Activated naive CD4-positive, alpha-beta T cell treated with anti-CD3 and anti-CD28 coated beads for 36 hours (primary cell): ENCODE results near the gene GPR153. TPM values are rescaled to one million over a fixed set of nuclear protein-coding genes. Genes with fewer than 3 reads are reported as not detected.

ENCODE experiments used
- CTCF ChIA-PET: fragments of 350-600 bp; sonication (Branson Sonifier 250); formaldehyde crosslinking; loops from one replicate; lab custom pipeline; 2021; ENCODE audit warnings: antibody characterized with exemption; lab: Charles Lee
- DNase-seq: peaks from one replicate; pipeline ENCODE4 v3.0.0-alpha.2; 2020
- H3K27ac Mint-ChIP-seq: one replicate; pipeline ENCODE4 v1.8.0; 2021; ENCODE audit warnings: mild to moderate bottlenecking, mixed read lengths
- H3K27me3 Mint-ChIP-seq: one replicate; pipeline ENCODE4 v1.8.0; 2021; ENCODE audit warnings: low read depth, mixed read lengths
- H3K36me3 Mint-ChIP-seq: one replicate; pipeline ENCODE4 v1.8.0; 2021; ENCODE audit warnings: low read depth, mixed read lengths
- H3K4me1 Mint-ChIP-seq: one replicate; pipeline ENCODE4 v1.8.0; 2021; ENCODE audit warnings: low read depth, mixed read lengths
- H3K4me3 Mint-ChIP-seq: one replicate; pipeline ENCODE4 v1.8.0; 2021; ENCODE audit warnings: mild to moderate bottlenecking, moderate library complexity, mixed read lengths
- H3K9me3 Mint-ChIP-seq: one replicate; pipeline ENCODE4 v1.8.0; 2021; ENCODE audit warnings: mixed read lengths
- intact Hi-C: fragments of 100-400 bp; cut with micrococcal nuclease; formaldehyde crosslinking; loops from one replicate; pipeline ENCODE4 v1.15.1; 2023
- total RNA-seq, 2 experiments: library from RNA; stranded (reverse); gene quantifications; one replicate each; pipeline ENCODE4 v1.2.3, GENCODE V29; 2021

GPR153 gene
- total RNA-seq, 2 experiments from 2014 or later = 0.07 TPM

DNA sequence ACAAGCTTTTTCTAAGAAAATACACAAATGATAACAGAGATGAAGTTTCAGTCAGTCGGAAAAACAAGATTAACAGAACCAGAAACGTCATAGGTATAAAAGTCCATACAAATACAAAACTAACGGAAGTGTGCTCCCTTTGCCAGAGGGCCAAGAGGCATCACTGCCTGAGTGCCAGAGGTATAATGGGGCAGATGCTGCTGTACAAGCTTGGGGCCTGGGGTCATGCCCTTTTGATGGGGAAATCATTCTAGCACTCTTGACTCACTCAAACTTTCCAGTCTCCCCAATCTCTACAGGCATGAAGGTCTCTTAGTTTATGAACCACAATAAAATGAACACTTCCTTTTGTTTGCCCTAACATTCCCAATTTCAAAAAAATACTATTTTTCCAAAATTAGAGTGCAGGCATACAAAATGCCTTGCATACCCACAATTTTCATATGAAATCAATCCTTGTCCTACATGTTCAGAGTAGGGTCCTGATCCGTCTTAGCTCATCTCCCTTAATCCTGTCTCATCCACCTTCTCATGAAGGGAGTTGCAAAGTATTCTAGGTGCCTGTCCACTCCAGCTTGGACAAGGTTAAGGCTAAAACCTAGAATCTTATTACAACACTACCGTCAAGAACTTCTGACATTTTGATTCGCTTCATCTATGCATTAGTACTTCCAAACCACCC lies 63.0 kb downstream of the GPR153 start:
- peak overlapping the region; percentile 80 for H3K27ac Mint-ChIP-seq
- H3K4me1 Mint-ChIP-seq = peaks cover 40% of the 10 kb centered on the region
- intact Hi-C loops = loop anchor here (5.0 kb wide), 1 partner anchor 404 kb away; the partner anchor contains the start of gene KLHL21

More for the DNA sequence above, 63.0 kb downstream of the GPR153 start:
- H3K9me3 Mint-ChIP-seq = no peaks in the 10 kb centered on the region
- H3K4me3 Mint-ChIP-seq = peak overlapping the region; percentile 91
- DNase-seq = no peak
- peaks cover 37% of the 10 kb centered on the region for H3K36me3 Mint-ChIP-seq
- no peaks in the 10 kb centered on the region for H3K27me3 Mint-ChIP-seq
- CTCF ChIA-PET = interaction anchor here (0.6 to 1.8 kb wide), 4 partner anchors 13 to 47 kb away, joined by 3 to 5 read pairs (median 4); partner anchors contain the start of gene HES3

Other genes starting within 250 kb of the GPR153 start
- 100 to 1,000 TPM; 164 to 166 TPM for gene KCNAB2, start 215.2 kb downstream of the GPR153 start, total RNA-seq
- gene CHD5, start 80.8 kb downstream of the GPR153 start, total RNA-seq = under 1 TPM; 0.27 to 0.45 TPM
- 100 to 1,000 TPM; 507 to 553 TPM for gene RPL22, start 61.5 kb downstream of the GPR153 start, total RNA-seq
- gene RNF207, start 55.0 kb downstream of the GPR153 start, total RNA-seq = 1 to 10 TPM; 3.2 to 4.1 TPM
- 10 to 100 TPM; 31.3 to 33.2 TPM for gene ICMT, start 25.1 kb downstream of the GPR153 start, total RNA-seq
- gene HES3, start 16.9 kb downstream of the GPR153 start, total RNA-seq = not detected
- 10 to 100 TPM; 74.2 to 77.6 TPM for gene ACOT7, start 132.7 kb upstream of the GPR153 start, total RNA-seq
- under 1 TPM; 0.14 to 0.74 TPM for gene HES2, start 158.8 kb upstream of the GPR153 start, total RNA-seq
- under 1 TPM; 0.50 to 0.79 TPM for gene ESPN, start 163.7 kb upstream of the GPR153 start, total RNA-seq
- gene TNFRSF25, start 205.1 kb upstream of the GPR153 start, total RNA-seq = 10 to 100 TPM; 82.4 to 87.0 TPM
- gene PLEKHG5, start 230.6 kb upstream of the GPR153 start, total RNA-seq = 1 to 10 TPM; 1.7 to 1.8 TPM